B cell (primary cell): ENCODE data around the gene CCDC106.

Experiments used
- EZH2 ChIP-seq: IDR thresholded peaks from 2 replicates; pipeline ENCODE4 v1.6.1; 2012; ENCODE audit warnings: borderline replicate concordance, low read depth, mild to moderate bottlenecking, moderate library complexity, low read length; ENCODE audit not compliant: insufficient read depth, poor library complexity, severe bottlenecking
- TF ChIP-seq, protein P1 (sequence below): fragments of 200-600 bp; IDR thresholded peaks from one replicate; pipeline ENCODE4 v1.8.0; 2022; ENCODE audit warnings: antibody characterized with exemption, mild to moderate bottlenecking

DNA sequence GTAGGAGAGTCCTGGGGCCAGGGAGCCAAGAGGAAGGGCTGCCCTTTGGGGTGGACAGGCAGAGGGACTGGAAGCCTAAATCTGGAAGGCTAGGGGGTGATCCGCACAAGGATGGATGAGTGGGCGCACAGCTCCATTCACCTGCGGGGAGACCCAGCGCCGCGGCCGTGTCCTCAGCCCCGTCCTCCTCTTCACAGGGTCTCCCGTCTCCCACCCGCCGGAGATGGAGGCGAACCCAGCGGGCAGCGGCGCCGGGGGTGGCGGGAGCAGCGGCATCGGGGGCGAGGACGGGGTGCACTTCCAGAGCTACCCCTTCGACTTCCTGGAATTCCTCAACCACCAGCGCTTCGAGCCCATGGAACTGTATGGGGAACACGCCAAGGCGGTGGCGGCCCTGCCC is 34.6 kb upstream of the CCDC106 start:
- TF ChIP-seq, protein P1, sequence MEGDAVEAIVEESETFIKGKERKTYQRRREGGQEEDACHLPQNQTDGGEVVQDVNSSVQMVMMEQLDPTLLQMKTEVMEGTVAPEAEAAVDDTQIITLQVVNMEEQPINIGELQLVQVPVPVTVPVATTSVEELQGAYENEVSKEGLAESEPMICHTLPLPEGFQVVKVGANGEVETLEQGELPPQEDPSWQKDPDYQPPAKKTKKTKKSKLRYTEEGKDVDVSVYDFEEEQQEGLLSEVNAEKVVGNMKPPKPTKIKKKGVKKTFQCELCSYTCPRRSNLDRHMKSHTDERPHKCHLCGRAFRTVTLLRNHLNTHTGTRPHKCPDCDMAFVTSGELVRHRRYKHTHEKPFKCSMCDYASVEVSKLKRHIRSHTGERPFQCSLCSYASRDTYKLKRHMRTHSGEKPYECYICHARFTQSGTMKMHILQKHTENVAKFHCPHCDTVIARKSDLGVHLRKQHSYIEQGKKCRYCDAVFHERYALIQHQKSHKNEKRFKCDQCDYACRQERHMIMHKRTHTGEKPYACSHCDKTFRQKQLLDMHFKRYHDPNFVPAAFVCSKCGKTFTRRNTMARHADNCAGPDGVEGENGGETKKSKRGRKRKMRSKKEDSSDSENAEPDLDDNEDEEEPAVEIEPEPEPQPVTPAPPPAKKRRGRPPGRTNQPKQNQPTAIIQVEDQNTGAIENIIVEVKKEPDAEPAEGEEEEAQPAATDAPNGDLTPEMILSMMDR = no peak
- no peak for TF ChIP-seq EZH2
